CD4-positive, alpha-beta T cell treated with Interleukin-1 beta for 1 hour (primary cell): Measurements from ENCODE around the gene CES2.
"Not testable (repeated sequence)": the region's sequence is repeated elsewhere in the genome, so short reads cannot be mapped to it uniquely, and the experiment has no call there.

Experiments used
- DNase-seq, 2 donors: peaks; one replicate each; pipeline ENCODE4 v3.0.0-alpha.2; 2020 to 2022

The CES2 gene

GRCh38 chr16:66937725-66938337 is 2.5 kb downstream of the CES2 start:
- no peak for DNase-seq

- no peak for DNase-seq
Measured at GRCh38 chr16:66939366-66939765, 4.0 kb downstream of the CES2 start.

DNA sequence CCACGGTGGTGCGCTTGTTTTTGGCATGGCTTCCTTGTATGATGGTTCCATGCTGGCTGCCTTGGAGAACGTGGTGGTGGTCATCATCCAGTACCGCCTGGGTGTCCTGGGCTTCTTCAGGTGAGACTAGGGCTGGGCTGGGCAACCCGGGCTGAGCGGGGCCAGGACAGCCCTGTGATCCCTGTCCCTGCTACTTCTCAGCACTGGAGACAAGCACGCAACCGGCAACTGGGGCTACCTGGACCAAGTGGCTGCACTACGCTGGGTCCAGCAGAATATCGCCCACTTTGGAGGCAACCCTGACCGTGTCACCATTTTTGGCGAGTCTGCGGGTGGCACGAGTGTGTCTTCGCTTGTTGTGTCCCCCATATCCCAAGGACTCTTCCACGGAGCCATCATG is 4.9 kb downstream of the CES2 start:
- DNase-seq: no peak

DNA sequence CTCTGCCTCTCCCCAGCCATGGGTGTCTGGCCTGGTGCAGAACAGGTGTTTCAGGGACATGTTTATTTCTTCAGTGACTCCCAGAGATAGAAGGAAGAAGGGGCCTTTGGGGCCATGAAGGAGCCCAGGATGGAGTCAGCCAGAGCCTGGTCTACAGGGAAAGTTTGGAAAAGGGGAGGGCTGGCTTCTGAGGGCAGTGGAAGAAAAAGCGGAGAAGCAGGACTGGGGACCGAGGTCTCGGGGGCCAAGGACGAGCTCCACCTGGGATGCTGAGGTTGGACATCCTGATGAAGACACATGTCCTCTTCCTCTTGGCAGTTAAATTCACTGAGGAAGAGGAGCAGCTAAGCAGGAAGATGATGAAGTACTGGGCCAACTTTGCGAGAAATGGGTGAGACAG is 7.7 kb downstream of the CES2 start:
- DNase-seq: no peak

DNA sequence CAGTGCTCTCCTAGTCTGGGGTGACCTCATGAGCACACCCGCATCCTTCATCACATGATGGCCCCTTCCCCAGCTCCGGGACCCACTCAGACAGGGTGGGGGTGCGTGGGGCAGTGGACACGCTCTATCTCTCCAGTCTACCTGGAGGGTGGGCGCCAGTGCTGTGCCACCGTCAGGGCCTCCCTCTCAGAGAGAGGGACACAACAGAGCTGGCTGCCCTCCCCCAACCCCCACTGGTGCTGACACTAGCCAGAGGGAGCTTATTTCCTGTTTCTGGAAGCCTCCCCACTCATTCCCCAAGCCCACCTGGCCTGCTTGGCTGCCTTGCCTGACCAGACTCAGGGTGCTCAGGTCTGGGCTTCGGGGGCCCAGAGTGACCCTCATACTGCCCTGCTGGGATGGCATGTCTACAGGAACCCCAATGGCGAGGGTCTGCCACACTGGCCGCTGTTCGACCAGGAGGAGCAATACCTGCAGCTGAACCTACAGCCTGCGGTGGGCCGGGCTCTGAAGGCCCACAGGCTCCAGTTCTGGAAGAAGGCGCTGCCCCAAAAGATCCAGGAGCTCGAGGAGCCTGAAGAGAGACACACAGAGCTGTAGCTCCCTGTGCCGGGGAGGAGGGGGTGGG is 8.2 kb downstream of the CES2 start:
- DNase-seq: no peak

GRCh38 chr16:66944054-66944441 is 8.7 kb downstream of the CES2 start:
- DNase-seq: no peak

DNA sequence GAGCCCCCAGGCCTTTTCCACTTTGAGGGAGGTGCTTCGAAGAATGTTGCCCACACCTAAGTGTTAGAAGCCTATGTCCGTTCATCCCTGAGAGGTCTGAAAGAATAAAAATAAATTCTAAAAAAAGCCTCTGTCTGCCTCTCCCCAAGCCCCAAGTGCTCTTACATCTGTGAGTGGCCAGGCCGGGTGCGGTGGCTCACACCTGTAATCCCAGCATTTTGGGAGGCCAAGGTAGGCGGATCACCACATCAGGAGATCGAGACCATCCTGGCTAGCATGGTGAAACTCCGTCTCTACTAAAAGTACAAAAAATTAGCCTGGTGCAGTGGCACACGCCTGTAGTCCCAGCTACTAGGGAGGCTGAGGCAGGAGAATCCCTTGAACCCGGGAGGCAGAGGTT is 9.7 kb downstream of the CES2 start:
- DNase-seq: not testable (repeated sequence)

- no peak for DNase-seq
Measured at GRCh38 chr16:66945939-66946338, 10.6 kb downstream of the CES2 start.

- DNase-seq: no peak
Measured at GRCh38 chr16:66946541-66946940, 11.2 kb downstream of the CES2 start.

DNA sequence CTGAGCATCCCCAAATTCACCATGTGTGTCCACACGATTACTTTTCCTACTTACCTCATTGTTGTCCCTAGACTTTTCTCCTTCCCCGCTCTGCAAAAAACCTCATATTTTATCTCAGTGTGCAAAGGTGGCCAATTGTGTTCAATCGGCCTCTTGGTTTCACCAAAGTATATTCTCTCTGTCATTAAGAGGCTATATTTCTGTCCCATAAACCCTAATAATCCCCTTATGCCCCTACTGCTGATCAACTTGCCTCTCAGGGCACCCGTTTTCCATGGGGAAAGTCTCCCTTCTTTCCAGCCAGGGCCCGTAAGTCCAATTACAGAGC is 11.6 kb downstream of the CES2 start:
- no peak for DNase-seq

DNA sequence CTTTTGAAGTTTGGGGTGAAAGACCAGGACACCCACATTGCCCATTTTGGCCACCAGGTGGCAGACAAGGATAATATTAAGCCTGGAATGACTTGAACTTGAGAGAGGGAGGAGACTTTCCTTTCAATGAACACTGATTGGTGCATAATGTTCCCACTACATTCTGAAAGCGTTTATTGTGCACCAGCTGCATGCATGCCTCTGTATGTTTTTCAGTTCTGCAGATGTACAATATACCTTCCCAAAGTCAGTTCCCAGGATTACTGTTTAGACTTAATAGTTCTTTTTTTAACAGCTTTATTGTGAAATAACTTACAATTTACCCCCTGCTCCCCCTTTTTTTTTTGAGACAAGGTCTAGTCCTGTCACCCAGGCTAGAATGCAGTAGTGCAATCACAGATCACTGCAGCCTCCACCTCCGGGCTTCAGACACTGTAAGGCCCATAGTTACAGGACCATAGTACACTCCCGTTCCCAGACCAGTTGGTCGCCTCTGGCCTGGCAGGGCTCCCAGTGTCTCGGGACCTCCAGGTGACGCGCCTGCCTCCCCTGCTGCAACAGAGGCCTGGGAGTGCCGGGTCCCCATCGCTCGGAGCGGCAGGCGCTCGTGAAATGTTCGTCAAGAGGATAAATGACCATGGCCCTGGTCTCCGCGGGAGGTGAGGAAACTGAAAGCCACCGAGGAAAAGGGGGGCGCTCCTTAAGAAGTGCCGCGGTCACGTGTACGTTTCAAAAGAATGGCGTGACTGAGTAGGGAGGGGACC is 12.2 kb downstream of the CES2 start:
- DNase-seq: peak; percentile 81 to 88

GRCh38 chr16:66948134-66948836 is 13.0 kb downstream of the CES2 start:
- no peak for DNase-seq

DNA sequence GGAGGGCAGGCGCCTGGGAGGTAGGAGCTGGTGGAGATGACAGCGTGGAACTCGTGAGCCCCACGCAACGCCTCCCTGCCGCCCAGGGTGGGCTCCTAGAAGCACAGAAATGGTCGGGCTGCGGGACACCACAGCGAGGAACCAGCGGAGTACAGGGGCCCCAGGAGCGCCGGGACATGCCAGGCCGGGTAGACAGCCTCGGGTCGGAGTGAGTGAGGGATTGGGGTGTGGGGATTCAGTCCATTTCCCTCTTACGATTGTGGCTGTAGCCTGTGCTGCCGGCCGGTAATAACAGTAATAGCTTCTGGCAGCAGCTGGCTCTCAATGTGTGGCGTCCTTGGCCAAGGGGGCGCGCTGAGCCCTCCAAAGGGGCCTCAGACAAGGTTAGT is 13.5 kb downstream of the CES2 start:
- DNase-seq: no peak

- DNase-seq: no peak
Measured at GRCh38 chr16:66949472-66949871, 14.2 kb downstream of the CES2 start.

- DNase-seq: no peak
Measured at GRCh38 chr16:66950437-66950836, 15.1 kb downstream of the CES2 start.

- no peak for DNase-seq
Measured at GRCh38 chr16:66950971-66951790, 15.9 kb downstream of the CES2 start.

DNA sequence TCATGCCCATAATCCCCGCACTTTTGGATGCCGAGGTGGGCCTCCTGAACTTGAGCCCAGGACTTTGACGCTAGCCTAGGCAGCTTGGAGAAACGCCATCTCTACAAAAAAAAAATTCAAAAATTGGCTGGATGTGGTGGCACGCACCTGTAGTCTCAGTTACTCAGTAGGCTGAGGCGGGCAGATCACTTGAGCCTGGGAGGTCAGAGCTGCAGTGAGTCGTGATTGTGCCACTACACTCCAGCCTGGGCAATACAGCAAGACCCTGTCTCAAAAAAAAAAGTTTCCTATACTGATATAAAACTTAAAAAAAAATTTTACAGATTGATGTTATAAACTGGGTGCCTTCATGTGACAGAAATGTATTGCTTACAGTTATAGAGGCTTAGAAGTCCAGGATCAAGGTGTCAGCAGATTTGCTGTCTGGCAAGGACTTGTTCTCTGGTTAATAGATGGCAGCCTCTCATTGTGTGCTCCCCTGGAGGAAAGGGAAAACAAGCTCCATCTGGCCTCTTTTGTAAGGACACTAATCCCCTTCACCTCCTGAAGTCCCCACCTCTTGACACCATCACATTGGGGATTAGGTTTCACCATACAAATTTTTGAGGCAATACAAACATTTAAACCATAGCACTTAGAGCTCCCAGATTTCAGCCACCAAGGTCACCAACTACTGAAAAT is 17.3 kb downstream of the CES2 start:
- no peak for DNase-seq

GRCh38 chr16:66953462-66954096 is 18.3 kb downstream of the CES2 start:
- DNase-seq: no peak

- peak; percentile 71 to 79 for DNase-seq
Measured at GRCh38 chr16:66954097-66954659, 18.9 kb downstream of the CES2 start.

DNA sequence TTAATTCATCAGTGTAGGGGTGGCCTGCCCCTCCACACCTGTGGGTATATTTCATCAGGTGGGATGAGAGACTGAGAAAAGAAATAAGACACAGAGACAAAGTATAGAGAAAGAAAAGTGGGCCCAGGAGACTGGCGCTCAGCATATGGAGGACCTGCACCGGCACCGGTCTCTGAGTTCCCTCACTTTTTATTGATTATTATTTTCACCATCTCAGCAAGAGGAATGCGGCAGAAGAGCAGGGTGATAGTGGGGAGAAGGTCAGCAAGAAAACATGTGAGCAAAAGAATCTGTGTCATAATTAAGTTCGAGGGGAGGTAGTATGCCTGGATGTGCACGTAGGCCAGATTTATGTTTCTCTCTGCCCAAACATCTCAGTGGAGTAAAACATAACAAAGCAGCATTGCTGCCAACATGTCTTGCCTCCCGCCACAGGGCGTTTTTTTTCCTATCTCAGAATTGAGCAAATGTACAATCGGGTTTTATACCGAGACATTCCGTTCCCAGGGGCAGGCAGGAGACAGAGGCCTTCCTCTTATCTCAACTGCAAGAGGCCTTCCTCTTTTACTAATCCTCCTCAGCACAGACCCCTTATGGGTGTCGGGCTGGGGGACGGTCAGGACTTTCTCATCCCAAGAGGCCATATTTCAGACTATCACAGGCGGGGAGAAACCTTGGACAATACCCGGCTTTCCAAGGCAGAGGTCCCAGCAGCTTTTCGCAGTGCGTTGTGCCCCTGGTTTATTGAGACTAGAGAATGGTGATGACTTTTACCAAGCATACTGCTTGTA is 20.2 kb downstream of the CES2 start:
- DNase-seq: not testable (repeated sequence)

DNA sequence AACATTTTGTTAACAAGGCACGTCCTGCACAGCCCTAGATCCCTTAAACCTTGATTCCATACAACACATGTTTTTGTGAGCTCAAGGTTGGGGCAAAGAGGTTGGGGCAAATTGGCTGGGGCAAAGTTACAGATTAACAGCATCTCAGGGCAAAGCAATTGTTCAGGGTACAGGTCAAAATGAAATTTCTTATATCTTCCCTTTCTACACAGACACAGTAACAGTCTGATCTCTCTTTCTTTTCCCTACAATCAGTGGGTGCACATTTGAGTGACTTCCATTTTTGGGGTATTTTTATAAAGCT is 20.8 kb downstream of the CES2 start:
- DNase-seq: not testable (repeated sequence)
